Kidney (tissue), 14 donors: Measurements from ENCODE around the gene TNFAIP8L3. TPM values are rescaled to one million over a fixed set of nuclear protein-coding genes. Genes with fewer than 3 reads are reported as not detected.

ENCODE experiments used
- DNase-seq, 5 donors: peaks; one replicate each; pipeline ENCODE4 v3.0.0-alpha.2; 2013 to 2020
- FAIRE-seq: peaks from 2 replicates; lab custom pipeline; 2012; peaks lifted over from hg19 to GRCh38; lab: Jason Lieb, UNC
- H3K27ac ChIP-seq, 2 donors: one replicate each; pipeline ENCODE4 v1.7.0; 2013; ENCODE audit warnings: low read depth in 2 of 2, low read length in 2 of 2, inconsistent platforms in 1 of 2
- H3K27me3 ChIP-seq: one replicate; pipeline ENCODE4 v1.7.1; 2013; ENCODE audit warnings: low read length, inconsistent platforms; ENCODE audit not compliant: control insufficient read depth, insufficient read depth
- H3K36me3 ChIP-seq, 3 donors: one replicate each; pipeline versions ENCODE4 v1.7.0 to v1.7.1; 2013; ENCODE audit warnings: low read length in 3 of 3, control low read depth in 1 of 3, inconsistent platforms in 1 of 3; ENCODE audit not compliant: insufficient read depth in 3 of 3, control insufficient read depth in 2 of 3
- H3K4me1 ChIP-seq, 3 donors: one replicate each; pipeline versions ENCODE4 v1.7.0 to v1.7.1; 2013; ENCODE audit warnings: low read length in 3 of 3, inconsistent platforms in 1 of 3, low read depth in 1 of 3; ENCODE audit not compliant: control insufficient read depth in 2 of 3, insufficient read depth in 2 of 3
- H3K4me3 ChIP-seq, 3 donors: one replicate each; pipeline versions ENCODE4 v1.7.0 to v1.8.1; 2013; ENCODE audit warnings: low read length in 3 of 3, control low read depth in 1 of 3, inconsistent platforms in 1 of 3
- H3K9ac ChIP-seq, 3 donors: one replicate each; pipeline versions ENCODE4 v1.7.0 to v1.7.1; 2013; ENCODE audit warnings: low read length in 3 of 3, control low read depth in 1 of 3, inconsistent platforms in 1 of 3
- H3K9me3 ChIP-seq, 3 donors: one replicate each; pipeline versions ENCODE4 v1.7.0 to v1.7.1; 2013; ENCODE audit warnings: low read length in 3 of 3, control low read depth in 1 of 3, inconsistent platforms in 1 of 3; ENCODE audit not compliant: control insufficient read depth in 2 of 3, insufficient read depth in 1 of 3
- intact Hi-C: fragments of 100-400 bp; cut with DNase I; formaldehyde crosslinking; loops from one replicate; pipeline ENCODE4 v1.11.1; 2022
- polyA plus RNA-seq: library from polyadenylated mRNA; stranded (reverse); fragments of 350-450 nt; fragmentation: Illumina TruSeq; extraction: RNeasy Lipid Tissue Mini Kit (QIAGEN cat#74804); gene quantifications from one replicate; pipeline ENCODE4 v1.2.3, GENCODE V29; 2014; ENCODE audit warnings: low read depth, low replicate concordance; ENCODE audit not compliant: insufficient read depth
- total RNA-seq: library from RNA; stranded (reverse); fragmentation: NEBNext Ultra II Directional; extraction: Animal tissue kit (Norgen Biotek cat#: 25700); gene quantifications from one replicate; pipeline ENCODE4 v1.2.1, GENCODE V29; 2021
- TF ChIP-seq, protein P1 (sequence below): IDR thresholded peaks from 3 replicates; pipeline ENCODE4 v1.5.1; 2012; ENCODE audit warnings: mild to moderate bottlenecking, moderate library complexity, borderline replicate concordance; ENCODE audit not compliant: insufficient read depth; ENCODE audit errors: extremely low read depth
- donor health status: control.
- donor health status: control.
- donor health status: control.
- donor health status: control.
- donor health status: control.
- donor health status: DM: yes; HTN: yes; CAD: no.
- donor health status: Normal renal cell carcinoma (clear cell type).

TNFAIP8L3 gene
- total and polyA plus RNA-seq, 2 donors from 2014 or later: 2.4 to 8.9 TPM

DNA sequence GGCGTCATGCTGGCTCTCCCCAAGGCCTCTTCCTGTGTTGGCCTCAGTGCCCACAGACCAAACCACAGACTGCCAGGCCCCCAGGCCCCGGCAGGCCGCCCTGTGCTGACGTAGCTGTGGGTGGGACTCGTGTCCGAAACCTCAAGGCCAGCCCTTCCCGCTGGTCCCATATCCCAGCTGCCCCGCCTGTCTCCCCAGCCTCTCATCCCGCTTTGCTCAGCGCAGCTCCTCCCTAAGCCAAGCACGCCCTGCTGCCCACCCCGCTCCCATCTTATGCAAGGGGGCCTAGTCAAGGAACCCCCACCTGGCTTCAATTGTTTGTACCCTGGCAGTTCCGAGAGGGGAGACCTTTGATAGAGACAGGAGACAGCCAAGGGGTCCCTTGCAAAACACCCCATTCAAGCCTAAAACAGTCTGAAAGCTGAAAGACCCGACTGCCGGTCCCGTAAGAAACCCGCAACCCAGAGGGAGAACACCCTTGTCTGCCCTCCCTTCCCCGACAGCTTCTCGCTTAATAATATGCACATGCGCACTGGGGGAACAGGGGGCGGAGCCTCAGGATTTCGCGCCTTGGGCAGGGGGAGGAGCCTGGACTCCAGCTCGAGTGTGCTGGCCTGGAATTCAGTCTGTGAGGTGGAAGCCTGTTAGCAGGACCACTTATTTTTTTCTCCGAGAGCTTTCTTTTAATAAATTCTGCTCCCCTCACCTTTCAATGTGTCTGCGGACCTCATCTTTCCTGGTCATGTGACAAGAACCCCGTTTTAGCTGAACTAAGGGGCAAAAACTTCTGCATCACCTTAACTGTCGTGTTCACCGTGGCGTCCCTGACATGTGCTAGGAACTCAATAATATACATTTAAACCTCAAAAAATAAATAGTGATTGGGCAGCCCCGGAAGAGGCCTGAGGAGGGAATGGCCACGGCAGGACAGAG is 17.2 kb downstream of the TNFAIP8L3 start:
- H3K4me1 ChIP-seq: no peaks in the 10 kb centered on the region
- DNase-seq: peak; percentile 84 to 90 (median 90)
- H3K4me3 ChIP-seq: peak overlapping the region in 2 of 3 donors; percentile 1 to 27
- no peaks in the 10 kb centered on the region for H3K36me3 ChIP-seq
- TF ChIP-seq, protein P1, sequence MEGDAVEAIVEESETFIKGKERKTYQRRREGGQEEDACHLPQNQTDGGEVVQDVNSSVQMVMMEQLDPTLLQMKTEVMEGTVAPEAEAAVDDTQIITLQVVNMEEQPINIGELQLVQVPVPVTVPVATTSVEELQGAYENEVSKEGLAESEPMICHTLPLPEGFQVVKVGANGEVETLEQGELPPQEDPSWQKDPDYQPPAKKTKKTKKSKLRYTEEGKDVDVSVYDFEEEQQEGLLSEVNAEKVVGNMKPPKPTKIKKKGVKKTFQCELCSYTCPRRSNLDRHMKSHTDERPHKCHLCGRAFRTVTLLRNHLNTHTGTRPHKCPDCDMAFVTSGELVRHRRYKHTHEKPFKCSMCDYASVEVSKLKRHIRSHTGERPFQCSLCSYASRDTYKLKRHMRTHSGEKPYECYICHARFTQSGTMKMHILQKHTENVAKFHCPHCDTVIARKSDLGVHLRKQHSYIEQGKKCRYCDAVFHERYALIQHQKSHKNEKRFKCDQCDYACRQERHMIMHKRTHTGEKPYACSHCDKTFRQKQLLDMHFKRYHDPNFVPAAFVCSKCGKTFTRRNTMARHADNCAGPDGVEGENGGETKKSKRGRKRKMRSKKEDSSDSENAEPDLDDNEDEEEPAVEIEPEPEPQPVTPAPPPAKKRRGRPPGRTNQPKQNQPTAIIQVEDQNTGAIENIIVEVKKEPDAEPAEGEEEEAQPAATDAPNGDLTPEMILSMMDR: no peak
- H3K9me3 ChIP-seq: no peaks in the 10 kb centered on the region
- H3K27ac ChIP-seq: no peak overlapping the region
- H3K27me3 ChIP-seq: no peaks in the 10 kb centered on the region
- no peak for FAIRE-seq
- H3K9ac ChIP-seq: peak overlapping the region in 1 of 3 donors; percentile 32
- intact Hi-C loops: no loop called here

DNA sequence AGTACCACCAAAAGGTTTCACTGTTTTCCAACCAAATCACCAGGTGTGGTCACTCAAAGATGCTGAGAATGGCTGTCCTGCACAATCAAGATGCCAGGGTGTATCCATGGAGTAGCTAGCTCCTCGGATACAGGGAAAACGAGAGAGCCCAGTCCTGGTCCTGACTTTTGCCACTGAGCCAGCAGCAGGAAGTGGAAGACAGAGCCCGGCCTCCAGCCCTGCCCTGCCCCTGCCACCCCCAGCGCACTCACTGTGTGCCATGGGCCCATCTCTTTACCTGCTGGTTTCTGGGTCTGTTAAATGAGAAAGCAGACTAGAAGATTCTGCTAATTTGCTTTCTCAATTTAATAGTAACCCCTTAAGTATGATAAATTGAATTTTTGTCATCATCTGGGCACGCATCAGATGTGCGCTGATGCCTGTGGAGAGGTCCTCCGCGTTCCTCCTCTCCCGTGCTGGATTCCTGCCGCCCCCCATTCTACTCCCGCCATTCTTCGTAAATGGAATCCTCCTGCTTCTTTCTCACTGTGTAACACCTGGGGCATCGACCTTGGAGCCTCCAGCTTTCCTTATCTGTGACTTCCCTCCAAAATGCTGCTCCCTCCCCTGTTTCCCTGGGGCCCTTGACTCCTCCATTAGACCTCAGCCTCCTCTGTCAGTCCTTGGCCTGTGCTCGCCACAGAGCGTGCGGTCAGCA is 18.0 kb downstream of the TNFAIP8L3 start:
- intact Hi-C loops: no loop called here
- Histone ChIP-seq H3K9ac (no peak overlapping the region), H3K9me3 (no peaks in the 10 kb centered on the region), H3K36me3 (no peaks in the 10 kb centered on the region), H3K4me3 (no peak overlapping the region), H3K27ac (no peak overlapping the region), H3K27me3 (no peaks in the 10 kb centered on the region), H3K4me1 (no peaks in the 10 kb centered on the region)
- no peak for FAIRE-seq
- TF ChIP-seq, protein P1: no peak
- DNase-seq: no peak

DNA sequence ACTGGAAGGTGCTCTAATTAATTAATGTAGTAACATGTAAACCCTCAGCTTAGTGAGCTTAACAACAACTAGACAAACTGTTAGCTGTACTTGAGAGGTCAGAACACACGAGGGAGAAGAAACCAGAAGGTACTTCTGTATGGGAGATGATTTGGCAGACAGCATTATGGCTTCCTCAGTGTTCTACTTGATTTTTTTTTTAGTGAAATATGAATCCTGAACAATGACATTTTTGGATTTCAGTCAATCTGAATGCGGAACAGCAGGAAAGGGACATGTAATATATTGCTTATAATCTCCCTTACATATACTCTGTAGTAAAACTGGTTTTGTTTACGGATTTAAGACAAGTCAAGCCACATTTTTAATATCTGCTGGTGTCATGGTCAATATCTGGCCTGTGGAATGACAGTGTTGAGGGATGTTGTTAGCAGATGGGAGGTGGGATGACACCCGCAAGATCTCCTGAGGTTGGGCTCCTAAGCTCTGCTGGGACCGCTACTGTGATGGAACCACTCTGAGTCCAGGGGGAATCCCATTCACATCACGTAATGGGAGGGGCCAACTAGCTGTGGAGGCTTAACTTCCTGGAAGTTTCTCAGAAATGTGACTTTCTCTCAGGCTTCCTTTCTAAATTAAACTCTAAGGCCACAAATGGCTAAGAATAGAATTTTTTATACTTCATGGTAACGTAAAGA is 18.7 kb downstream of the TNFAIP8L3 start:
- Histone ChIP-seq H3K9ac (no peak overlapping the region), H3K36me3 (no peaks in the 10 kb centered on the region), H3K4me1 (no peaks in the 10 kb centered on the region), H3K9me3 (no peaks in the 10 kb centered on the region), H3K27ac (no peak overlapping the region), H3K27me3 (no peaks in the 10 kb centered on the region), H3K4me3 (no peak overlapping the region)
- TF ChIP-seq, protein P1: no peak
- DNase-seq (no peak), FAIRE-seq (no peak)
- intact Hi-C loops: no loop called here
